K562 (cell line): ENCODE measurements around the gene SMPDL3B. TPM values are rescaled to one million over a fixed set of nuclear protein-coding genes. Genes with fewer than 3 reads are reported as not detected.
A peak's percentile ranks its signal among the peaks of the same experiment; 100 is the strongest.

Experiments
- ATAC-seq: fragments of 200-7000 bp; cut with Tn5 transposase; 3 replicates; pipeline ENCODE4 v1.9.1; 2020; ENCODE audit warnings: moderate library complexity
- BruUV-seq: library from RNA; stranded (reverse); fragments of 400-500 nt; replicated peaks from 2 replicates; lab custom pipeline; 2021; lab: Mats Ljungman, UMichigan
- CTCF ChIA-PET: fragments of 300-600 bp; formaldehyde crosslinking; extraction: SDS; loops from one replicate; lab custom pipeline; 2021; ENCODE audit warnings: low intra/inter-chr PET ratio; lab: Yijun Ruan, JAX
- POLR2A ChIA-PET: fragments of 300-600, 350-650 bp; sonication (Branson Sonifier 250); formaldehyde crosslinking; extraction: SDS; loops from one replicate; lab custom pipeline; 2021; ENCODE audit warnings: antibody characterized with exemption, inconsistent platforms; lab: Yijun Ruan, JAX
- DNase-seq, 4 experiments: peaks; one replicate each; pipeline versions ENCODE4 v3.0.0 to v3.0.0-alpha.2; 2011 to 2018; ENCODE audit warnings: low spot score in 3 of 4, mixed read lengths in 3 of 4; ENCODE audit errors: extremely low read depth in 1 of 4
- FAIRE-seq: peaks from 2 replicates; lab custom pipeline; 2011; peaks lifted over from hg19 to GRCh38; lab: Jason Lieb, UNC
- H2AFZ ChIP-seq: 2 replicates; pipeline ENCODE4 v1.6.0; 2011; ENCODE audit warnings: low read depth, low read length, control low read depth, inconsistent platforms
- H3K27ac ChIP-seq: fragments of 200-600 bp; 3 replicates; pipeline ENCODE4 v1.8.0; 2011; ENCODE audit warnings: low read depth, mild to moderate bottlenecking, control low read depth, inconsistent platforms, low read length, moderate library complexity, mixed read lengths; ENCODE audit errors: extremely low read depth
- H3K27me3 ChIP-seq, 2 experiments: fragments of 300-600 bp in 1 of 2; 2 replicates in 1 of 2; 3 replicates in 1 of 2; pipeline versions ENCODE4 v1.6.0 to v1.8.0; 2011; ENCODE audit warnings: inconsistent platforms in 2 of 2, low read length in 2 of 2, mild to moderate bottlenecking in 1 of 2, mixed read lengths in 1 of 2, moderate library complexity in 1 of 2; ENCODE audit not compliant: control insufficient read depth in 2 of 2, insufficient read depth in 2 of 2
- H3K36me3 ChIP-seq: fragments of 300-600 bp; 3 replicates; pipeline ENCODE4 v1.8.0; 2011; ENCODE audit warnings: mild to moderate bottlenecking, low read length, inconsistent platforms; ENCODE audit not compliant: control insufficient read depth, insufficient read depth
- H3K4me1 ChIP-seq, 2 experiments: fragments of 200-600 bp in 1 of 2; replicated peaks in 1 of 2; 2 replicates in 1 of 2; 3 replicates in 1 of 2; pipeline versions ENCODE4 v1.5.1 to v1.8.0; 2011; ENCODE audit warnings: inconsistent platforms in 2 of 2, low read length in 2 of 2, mild to moderate bottlenecking in 1 of 2, mixed read lengths in 1 of 2, moderate library complexity in 1 of 2; ENCODE audit not compliant: control insufficient read depth in 2 of 2, insufficient read depth in 2 of 2
- H3K4me2 ChIP-seq: 2 replicates; pipeline ENCODE4 v1.6.1; 2011; ENCODE audit warnings: low read length, control low read depth, inconsistent platforms, mixed read lengths; ENCODE audit not compliant: insufficient read depth
- H3K4me3 ChIP-seq: fragments of 200-600 bp; sonication (generic), shearing (Covaris generic); 2 replicates; pipeline ENCODE4 v1.5.1; 2016; ENCODE audit warnings: control low read depth, inconsistent platforms
- H3K79me2 ChIP-seq: fragments of 200-600 bp; 3 replicates; pipeline ENCODE4 v1.8.0; 2011; ENCODE audit warnings: low read length, inconsistent platforms; ENCODE audit not compliant: control insufficient read depth, insufficient read depth
- H3K9ac ChIP-seq, 2 experiments: 2 replicates each; pipeline versions ENCODE4 v1.6.0 to v1.6.1; 2011; ENCODE audit warnings: low read depth in 2 of 2, low read length in 2 of 2, control low read depth in 1 of 2, inconsistent platforms in 1 of 2, mild to moderate bottlenecking in 1 of 2, mixed read lengths in 1 of 2; ENCODE audit not compliant: insufficient read depth in 1 of 2
- H3K9me1 ChIP-seq: one replicate; pipeline ENCODE4 v1.6.0; 2011; ENCODE audit warnings: inconsistent platforms, mild to moderate bottlenecking, low read length, moderate library complexity; ENCODE audit not compliant: control insufficient read depth, insufficient read depth
- H3K9me3 ChIP-seq: replicated peaks from 2 replicates; pipeline ENCODE4 v1.5.1; 2011; ENCODE audit warnings: low read depth, low read length, inconsistent platforms; ENCODE audit not compliant: control insufficient read depth, insufficient read depth
- H4K20me1 ChIP-seq: replicated peaks from 2 replicates; pipeline ENCODE4 v1.6.1; 2011; ENCODE audit warnings: low read length, inconsistent platforms, mixed read lengths; ENCODE audit not compliant: control insufficient read depth, insufficient read depth
- CHD4 ChIP-seq: fragments of 200-600 bp; sonication (generic); IDR thresholded peaks from 3 replicates; pipeline ENCODE4 v1.6.1; 2012; ENCODE audit warnings: low read depth, mild to moderate bottlenecking, mixed read lengths, low read length, inconsistent platforms; ENCODE audit not compliant: insufficient read depth, insufficient replicate concordance, poor library complexity, severe bottlenecking
- RBM25 ChIP-seq: fragments of 200-400 bp; formaldehyde crosslinking; IDR thresholded peaks from 2 replicates; pipeline ENCODE4 v1.6.1; 2018; ENCODE audit warnings: low read length, low read depth, moderate library complexity; ENCODE audit not compliant: severe bottlenecking
- TCF15 ChIP-seq: fragments of 250-450 bp; sonication (Bioruptor Pico); IDR thresholded peaks from 2 replicates; pipeline ENCODE4 v1.8.0; 2022; ENCODE audit warnings: moderate library complexity, mild to moderate bottlenecking, inconsistent platforms
- TRIM28 ChIP-seq: fragments of 450-650 bp; IDR thresholded peaks from 2 replicates; pipeline ENCODE4 v1.6.1; 2017
- ZNF512 ChIP-seq: IDR thresholded peaks from 2 replicates; pipeline ENCODE4 v1.6.1; 2016; ENCODE audit warnings: missing genetic modification characterization, missing compliant biosample characterization
- WGBS: fragments of 100-300 bp; shearing (Covaris generic); methylation state at CpG from one replicate; pipeline ENCODE4 v1.1.6; 2016; ENCODE audit warnings: low coverage, mixed read lengths; ENCODE audit not compliant: insufficient coverage; ENCODE audit errors: missing lambda C conversion rate; 5-methylcytosine and 5-hydroxymethylcytosine counted together
- in situ Hi-C: fragments of 300-500 bp; cut with MboI; formaldehyde crosslinking; loops from 4 replicates; pipeline ENCODE4 v1.15.0; 2018; ENCODE audit warnings: inconsistent platforms, mixed read lengths
- intact Hi-C: fragments of 100-400 bp; cut with micrococcal nuclease; formaldehyde crosslinking; loops from 2 replicates; pipeline ENCODE4 v1.14.2; 2022
- polyA plus RNA-seq, 8 experiments: library from polyadenylated mRNA; depleted of rRNA in 4 of 8; stranded (reverse) in 5 of 8; unstranded in 3 of 8; fragments of >200 nt; fragmentation: Nextera tagmentation in 2 of 8; fragmentation: Illumina TruSeq in 1 of 8; extraction: Ambion mirVana in 2 of 8; extraction: Trizol in 1 of 8; gene quantifications; 2 replicates each; pipeline versions ENCODE4 v1.2.1 to v1.2.3, GENCODE V29; 2011 to 2014; ENCODE audit warnings: inconsistent platforms in 1 of 8, missing spikeins in 1 of 8
- total RNA-seq, 7 experiments: library from RNA; depleted of rRNA in 6 of 7; stranded (reverse); fragments of >200 nt in 6 of 7; fragmentation: Illumina TruSeq in 2 of 7; extraction: Trizol in 2 of 7; gene quantifications; 2 replicates each; pipeline versions ENCODE4 v1.2.1 to v1.2.3, GENCODE V29; 2011 to 2021; ENCODE audit warnings: low replicate concordance in 1 of 7

SMPDL3B gene
- total and polyA plus RNA-seq, 9 of the 15 experiments (the other 6 are each of a cell fraction or from before 2014, with no cell fraction given), result 0.07 to 1.2 (median 0.73) TPM

GRCh38 chr1:27940870-27941560 lies 6.2 kb downstream of the SMPDL3B start:
- no TSS peak for BruUV-seq
- CTCF ChIA-PET, result interaction anchor here (0.6 to 2.5 kb wide), 2 partner anchors 14 to 39 kb away, joined by 4 to 11 read pairs; no protein-coding TSS in a partner anchor
- no peak for DNase-seq

More at GRCh38 chr1:27940870-27941560, 6.2 kb downstream of the SMPDL3B start:
- no peaks in the 10 kb centered on the region for H4K20me1 ChIP-seq
- 67% methylated on average over 9 of the region's 9 CpGs for WGBS
- in situ Hi-C loops (no loop called here), intact Hi-C loops (loop anchor here (1.0 to 2.0 kb wide), 2 partner anchors 38 to 146 kb away; no protein-coding TSS in a partner anchor)
- peak overlapping the region in 1 of 2 experiments; percentile 2; a peak in 1 of 4 replicates for H3K9ac ChIP-seq
- ATAC-seq (no peak), FAIRE-seq (no peak)
- no peaks in the 10 kb centered on the region for H3K27me3 ChIP-seq
- no peak overlapping the region for H3K4me3 ChIP-seq
- TF ChIP-seq CHD4, result no peak
- TF ChIP-seq RBM25, result peak; percentile 41
- TF ChIP-seq ZNF512 (tag), result no peak
- no peak for TF ChIP-seq TRIM28
- no peak for TF ChIP-seq TCF15 (CRISPR knock-in tag)
- H3K27ac ChIP-seq, result no peak overlapping the region
- H3K9me3 ChIP-seq, result no peaks in the 10 kb centered on the region
- POLR2A ChIA-PET, result interaction anchor here (0.6 to 1.1 kb wide), 6 partner anchors 9 to 703 kb away, joined by 3 to 7 read pairs (median 3); no protein-coding TSS in a partner anchor
- no peaks in the 10 kb centered on the region for H3K79me2 ChIP-seq
- no peak overlapping the region for H3K4me2 ChIP-seq
- H3K4me1 ChIP-seq, result peaks cover 13 to 18% of the 10 kb centered on the region in 2 experiments; a peak in 4 of 5 replicates
- H2AFZ ChIP-seq, result peak overlapping the region; percentile 75
- no peaks in the 10 kb centered on the region for H3K9me1 ChIP-seq
- H3K36me3 ChIP-seq, result no peaks in the 10 kb centered on the region
